HG02678 (cell line): Measurements from ENCODE around the gene UCHL1.
A peak's percentile ranks its signal among the peaks of the same experiment; 100 is the strongest.

Source experiments
- ATAC-seq: cut with Tn5 transposase; IDR thresholded peaks from one replicate; pipeline ENCODE4 v1.9.1; 2021; ENCODE audit warnings: mild to moderate bottlenecking, moderate library complexity; ENCODE audit not compliant: unreplicated experiment

UCHL1 gene

DNA sequence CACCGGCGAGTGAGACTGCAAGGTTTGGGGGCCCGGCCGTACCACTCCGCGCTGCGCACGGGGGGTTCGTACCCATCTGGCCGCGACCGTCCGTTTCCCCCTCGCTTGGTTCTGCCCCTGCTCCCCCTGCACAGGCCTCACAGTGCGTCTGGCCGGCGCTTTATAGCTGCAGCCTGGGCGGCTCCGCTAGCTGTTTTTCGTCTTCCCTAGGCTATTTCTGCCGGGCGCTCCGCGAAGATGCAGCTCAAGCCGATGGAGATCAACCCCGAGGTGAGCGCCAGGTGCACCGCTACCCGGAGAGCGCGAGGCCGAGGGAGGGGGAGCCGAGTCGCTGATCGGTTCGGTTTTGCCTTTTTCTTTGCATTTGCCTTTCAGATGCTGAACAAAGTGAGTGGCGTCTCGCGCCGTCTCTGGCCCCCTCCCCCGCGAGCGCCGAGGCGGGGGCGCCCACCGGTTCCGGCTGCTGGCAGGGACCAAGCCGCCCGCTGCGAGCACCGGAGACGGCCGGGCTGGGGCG lies at the start of gene UCHL1:
TSS of gene UCHL1 (plus strand) at position 189 of the 517 bp plus-strand sequence. CDS start at position 238, 49 bp downstream.
- ATAC-seq: peak; percentile 43

GRCh38 chr4:41207291-41207831 lies 49.4 kb upstream of the UCHL1 start:
- no peak for ATAC-seq

- ATAC-seq: no peak
Observed at GRCh38 chr4:41209187-41209586, 47.5 kb upstream of the UCHL1 start.

DNA sequence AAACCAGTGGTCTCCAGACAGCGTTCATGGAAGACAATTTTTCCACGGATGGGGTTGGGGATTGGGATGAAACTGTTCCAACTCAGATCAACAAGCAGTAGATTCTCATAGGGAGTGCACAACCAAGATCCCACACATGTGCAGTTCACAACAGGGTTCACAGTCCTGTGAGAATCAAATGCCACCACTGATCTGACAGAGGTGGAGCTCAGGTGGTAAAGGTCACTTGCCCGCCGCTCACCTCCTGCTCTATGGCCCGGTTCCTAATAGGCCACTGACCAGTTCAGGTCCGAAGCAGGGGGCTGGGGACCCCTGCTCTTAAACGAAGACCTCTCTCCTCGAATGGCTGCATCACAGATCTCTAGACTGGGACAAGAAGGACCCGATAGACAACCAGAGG lies 46.8 kb upstream of the UCHL1 start:
- no peak for ATAC-seq

GRCh38 chr4:41211951-41212615 lies 44.6 kb upstream of the UCHL1 start:
- ATAC-seq: no peak

GRCh38 chr4:41212616-41213203 lies 44.0 kb upstream of the UCHL1 start:
- peak; percentile 20 for ATAC-seq

- ATAC-seq: peak; percentile 7
Observed at GRCh38 chr4:41213625-41214135, 43.0 kb upstream of the UCHL1 start.

DNA sequence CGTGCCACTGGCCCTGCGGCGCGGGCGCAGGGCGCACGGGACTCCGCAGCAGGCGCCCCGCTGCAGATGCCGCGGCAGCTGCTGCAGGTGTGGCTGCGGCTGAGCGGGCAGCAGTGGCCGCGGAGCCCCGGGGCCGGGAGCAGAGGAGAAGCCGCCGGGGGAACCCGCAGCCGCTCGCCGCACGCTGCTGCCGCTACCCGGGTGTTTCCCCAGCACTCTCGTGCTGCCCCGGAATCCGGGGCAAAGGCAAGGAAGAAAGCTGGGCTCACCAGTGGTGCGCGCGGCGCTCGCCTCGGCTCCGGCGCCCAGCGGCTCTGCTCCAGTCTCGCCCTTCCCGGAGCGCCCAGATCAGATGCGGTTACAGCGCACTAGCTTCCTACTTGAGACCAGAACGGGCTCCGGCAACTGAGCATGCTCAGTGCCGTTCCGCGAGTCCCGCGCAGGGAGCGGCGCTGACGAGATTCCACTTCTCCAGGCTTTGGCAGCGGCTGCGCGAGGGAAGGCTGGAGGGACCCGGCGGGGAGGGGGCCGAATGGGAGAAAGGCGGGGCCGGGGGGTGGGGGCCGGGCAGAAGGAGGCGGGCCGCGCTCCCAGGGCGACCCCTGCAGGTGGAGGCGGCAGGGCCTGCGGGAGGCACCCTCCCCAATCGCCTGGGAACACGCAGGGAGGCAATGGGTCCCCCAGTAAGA lies 42.4 kb upstream of the UCHL1 start, which contains the start of gene APBB2:
TSS of gene APBB2 (minus strand) at position 407 of the 689 bp plus-strand sequence. CDS start 181,288 bp downstream, outside the sequence.
- ATAC-seq: peak; percentile 53

DNA sequence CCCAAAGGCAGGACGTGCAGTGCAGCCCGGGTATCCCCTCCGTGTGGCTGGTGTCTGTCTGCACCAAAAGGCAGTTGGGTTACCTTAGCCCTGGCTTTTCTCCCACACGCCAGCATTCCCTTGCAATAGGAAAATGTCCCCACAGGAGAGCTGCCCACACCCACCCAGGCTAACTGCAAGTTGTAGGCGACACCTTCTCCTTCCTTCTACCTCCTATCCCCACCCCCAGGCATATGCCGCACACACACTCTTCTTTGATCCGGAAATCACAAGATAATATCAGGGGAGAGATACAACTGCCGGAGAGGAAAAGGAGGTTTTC lies 41.9 kb upstream of the UCHL1 start:
- no peak for ATAC-seq

- no peak for ATAC-seq
Observed at GRCh38 chr4:41215155-41215554, 41.6 kb upstream of the UCHL1 start.

DNA sequence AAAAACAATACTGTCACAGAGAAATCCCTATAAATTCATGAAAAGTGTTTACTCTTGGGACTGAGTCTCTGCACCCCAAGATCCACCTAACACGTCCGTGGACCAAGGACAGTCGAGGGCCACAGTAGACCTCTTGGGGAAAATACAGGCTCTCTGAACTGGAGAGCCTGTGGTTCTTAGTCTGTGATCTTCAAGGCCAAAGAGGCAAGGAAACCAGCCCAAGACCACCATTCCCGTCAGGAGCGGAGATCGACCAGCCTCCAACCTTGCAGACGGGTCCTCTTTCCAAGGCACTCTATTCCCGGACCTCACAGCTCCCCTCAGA lies 40.8 kb upstream of the UCHL1 start:
- ATAC-seq: no peak

DNA sequence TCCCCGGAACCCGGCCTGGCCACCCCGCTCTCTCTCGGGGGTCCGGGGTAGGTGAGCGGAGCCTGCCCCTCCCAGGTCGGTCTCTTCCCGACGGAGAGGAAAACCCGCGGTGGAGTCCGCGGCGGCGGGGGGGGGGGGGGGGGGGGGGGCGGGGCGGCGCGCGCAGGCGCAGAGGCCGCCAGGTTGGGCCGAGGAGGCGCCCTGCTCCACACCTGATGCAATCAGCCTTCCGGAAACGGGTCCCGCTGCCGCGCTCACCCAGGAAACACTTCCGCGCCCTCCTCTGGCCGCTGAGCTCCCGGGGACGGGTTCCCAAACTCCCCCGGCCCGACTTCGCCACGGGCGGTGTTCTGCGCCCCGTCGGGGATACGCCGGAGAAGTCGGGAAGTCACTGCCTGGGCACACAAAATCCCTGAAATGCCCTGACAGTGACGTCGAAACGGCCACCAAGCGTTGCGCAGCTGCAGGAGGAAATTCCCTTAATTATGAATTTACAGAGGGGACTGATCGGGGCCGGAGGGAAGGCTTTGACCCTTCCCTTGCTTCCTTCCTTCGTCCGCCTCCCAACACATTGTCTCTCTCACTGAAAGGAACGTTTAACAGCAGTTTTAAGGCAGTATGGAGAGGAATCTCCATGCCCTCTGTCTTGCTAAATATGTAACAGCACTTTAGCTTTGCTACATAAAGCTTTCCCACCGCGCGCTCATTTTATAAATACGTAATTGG lies 40.3 kb upstream of the UCHL1 start:
- peak; percentile 53 for ATAC-seq

GRCh38 chr4:41217020-41217333 lies 39.8 kb upstream of the UCHL1 start:
- ATAC-seq: no peak

DNA sequence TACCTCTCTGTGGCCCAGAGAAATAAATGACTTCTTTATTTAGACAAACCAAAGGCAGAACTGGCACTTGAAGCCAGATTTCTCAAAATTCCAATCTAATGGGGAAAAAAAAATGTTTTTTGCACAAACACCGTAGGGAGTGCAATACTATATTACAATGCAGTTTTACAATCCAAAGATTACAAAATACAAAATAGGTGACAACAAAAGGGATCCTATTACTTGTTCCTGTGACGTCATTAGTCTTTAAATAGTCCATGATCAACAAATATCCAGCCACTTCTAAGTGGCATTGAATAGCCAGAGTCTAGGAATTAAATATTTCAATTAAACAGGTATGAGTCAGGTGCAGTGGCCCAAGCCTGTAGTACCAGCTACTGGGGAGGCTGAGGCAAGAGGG lies 39.4 kb upstream of the UCHL1 start:
- ATAC-seq: no peak

- ATAC-seq: no peak
Observed at GRCh38 chr4:41218703-41219102, 38.0 kb upstream of the UCHL1 start.

DNA sequence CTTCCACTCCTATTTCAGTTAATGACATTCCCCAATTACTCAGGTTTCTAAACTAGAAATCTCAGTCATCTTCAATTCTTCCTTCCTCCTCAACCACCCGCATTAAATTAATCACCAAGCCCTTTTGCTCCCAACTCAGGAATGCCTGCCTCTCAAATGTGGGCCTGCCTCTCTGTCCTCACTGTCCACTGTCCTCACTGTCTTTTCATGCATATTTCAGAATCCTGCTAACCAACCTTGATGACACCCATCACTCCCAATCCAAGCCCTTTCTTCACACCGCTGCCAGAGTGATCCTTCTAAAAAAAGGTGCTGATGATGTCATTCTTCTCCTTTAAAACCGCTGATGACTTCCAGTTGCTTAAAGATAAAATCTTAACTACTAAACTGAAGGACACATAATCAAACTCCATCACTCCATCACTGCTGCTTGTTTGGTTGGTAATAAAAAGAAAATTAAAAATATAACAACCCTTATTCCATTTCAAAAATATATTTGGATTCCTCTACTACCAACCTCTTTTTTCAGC lies 37.2 kb upstream of the UCHL1 start:
- no peak for ATAC-seq

- no peak for ATAC-seq
Observed at GRCh38 chr4:41221850-41222645, 34.7 kb upstream of the UCHL1 start.

GRCh38 chr4:41227902-41228301 lies 28.8 kb upstream of the UCHL1 start:
- no peak for ATAC-seq

DNA sequence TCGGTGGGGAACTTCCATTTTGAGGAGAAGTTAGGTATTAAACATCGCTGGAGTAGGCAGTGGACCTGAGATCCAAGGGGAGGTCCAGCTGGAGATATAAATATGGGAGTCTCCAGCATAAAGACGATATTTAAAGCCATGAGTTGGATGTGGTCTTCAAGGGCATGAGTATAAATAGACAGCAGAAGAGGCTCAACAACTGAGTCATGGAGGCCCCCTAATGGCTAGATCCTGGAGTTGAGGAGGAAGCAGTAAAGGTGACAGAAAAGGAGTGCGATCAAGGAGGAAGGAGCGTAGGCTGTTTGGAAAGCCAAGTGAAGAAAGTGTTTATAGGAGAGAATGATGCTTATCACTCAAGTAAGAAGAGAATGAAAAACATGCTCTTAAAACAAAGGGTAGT lies 24.3 kb upstream of the UCHL1 start:
- ATAC-seq: no peak

GRCh38 chr4:41232856-41233255 lies 23.9 kb upstream of the UCHL1 start:
- ATAC-seq: no peak
